Measurements from ENCODE around the gene POLR2I.

DNA sequence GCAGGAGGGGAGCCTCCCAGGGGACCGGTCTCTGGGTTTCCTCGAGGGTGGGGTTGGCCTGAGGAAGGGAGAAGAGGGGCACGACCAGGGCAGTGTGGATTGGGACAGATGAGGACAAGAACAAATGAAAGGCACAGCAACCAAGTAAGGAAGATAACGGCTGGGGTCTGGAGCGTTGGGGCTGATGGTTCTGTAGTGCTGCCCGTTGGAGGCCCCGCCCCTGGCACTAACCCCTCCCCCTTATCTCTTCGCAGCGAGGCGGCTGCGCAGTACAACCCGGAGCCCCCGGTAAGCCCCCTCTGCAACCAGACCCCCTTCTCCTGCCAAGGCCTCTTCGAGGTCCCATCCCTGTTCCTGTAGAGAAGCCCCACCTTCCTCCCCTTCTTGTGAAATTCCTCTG is 27.4 kb upstream of the POLR2I start:
- TF ChIP-seq, protein P1, sequence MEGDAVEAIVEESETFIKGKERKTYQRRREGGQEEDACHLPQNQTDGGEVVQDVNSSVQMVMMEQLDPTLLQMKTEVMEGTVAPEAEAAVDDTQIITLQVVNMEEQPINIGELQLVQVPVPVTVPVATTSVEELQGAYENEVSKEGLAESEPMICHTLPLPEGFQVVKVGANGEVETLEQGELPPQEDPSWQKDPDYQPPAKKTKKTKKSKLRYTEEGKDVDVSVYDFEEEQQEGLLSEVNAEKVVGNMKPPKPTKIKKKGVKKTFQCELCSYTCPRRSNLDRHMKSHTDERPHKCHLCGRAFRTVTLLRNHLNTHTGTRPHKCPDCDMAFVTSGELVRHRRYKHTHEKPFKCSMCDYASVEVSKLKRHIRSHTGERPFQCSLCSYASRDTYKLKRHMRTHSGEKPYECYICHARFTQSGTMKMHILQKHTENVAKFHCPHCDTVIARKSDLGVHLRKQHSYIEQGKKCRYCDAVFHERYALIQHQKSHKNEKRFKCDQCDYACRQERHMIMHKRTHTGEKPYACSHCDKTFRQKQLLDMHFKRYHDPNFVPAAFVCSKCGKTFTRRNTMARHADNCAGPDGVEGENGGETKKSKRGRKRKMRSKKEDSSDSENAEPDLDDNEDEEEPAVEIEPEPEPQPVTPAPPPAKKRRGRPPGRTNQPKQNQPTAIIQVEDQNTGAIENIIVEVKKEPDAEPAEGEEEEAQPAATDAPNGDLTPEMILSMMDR (IDR thresholded peaks at IDR 0.05; ENCODE audit: low read depth, low read length, missing input control), result no peak
- TF ChIP-seq RAD21 (IDR thresholded peaks at IDR 0.05) (no peak), RXRA (IDR thresholded peaks at IDR 0.05) (no peak), TAF1 (conservative IDR thresholded peaks at IDR 0.05) (no peak)
- TF ChIP-seq, protein P2, sequence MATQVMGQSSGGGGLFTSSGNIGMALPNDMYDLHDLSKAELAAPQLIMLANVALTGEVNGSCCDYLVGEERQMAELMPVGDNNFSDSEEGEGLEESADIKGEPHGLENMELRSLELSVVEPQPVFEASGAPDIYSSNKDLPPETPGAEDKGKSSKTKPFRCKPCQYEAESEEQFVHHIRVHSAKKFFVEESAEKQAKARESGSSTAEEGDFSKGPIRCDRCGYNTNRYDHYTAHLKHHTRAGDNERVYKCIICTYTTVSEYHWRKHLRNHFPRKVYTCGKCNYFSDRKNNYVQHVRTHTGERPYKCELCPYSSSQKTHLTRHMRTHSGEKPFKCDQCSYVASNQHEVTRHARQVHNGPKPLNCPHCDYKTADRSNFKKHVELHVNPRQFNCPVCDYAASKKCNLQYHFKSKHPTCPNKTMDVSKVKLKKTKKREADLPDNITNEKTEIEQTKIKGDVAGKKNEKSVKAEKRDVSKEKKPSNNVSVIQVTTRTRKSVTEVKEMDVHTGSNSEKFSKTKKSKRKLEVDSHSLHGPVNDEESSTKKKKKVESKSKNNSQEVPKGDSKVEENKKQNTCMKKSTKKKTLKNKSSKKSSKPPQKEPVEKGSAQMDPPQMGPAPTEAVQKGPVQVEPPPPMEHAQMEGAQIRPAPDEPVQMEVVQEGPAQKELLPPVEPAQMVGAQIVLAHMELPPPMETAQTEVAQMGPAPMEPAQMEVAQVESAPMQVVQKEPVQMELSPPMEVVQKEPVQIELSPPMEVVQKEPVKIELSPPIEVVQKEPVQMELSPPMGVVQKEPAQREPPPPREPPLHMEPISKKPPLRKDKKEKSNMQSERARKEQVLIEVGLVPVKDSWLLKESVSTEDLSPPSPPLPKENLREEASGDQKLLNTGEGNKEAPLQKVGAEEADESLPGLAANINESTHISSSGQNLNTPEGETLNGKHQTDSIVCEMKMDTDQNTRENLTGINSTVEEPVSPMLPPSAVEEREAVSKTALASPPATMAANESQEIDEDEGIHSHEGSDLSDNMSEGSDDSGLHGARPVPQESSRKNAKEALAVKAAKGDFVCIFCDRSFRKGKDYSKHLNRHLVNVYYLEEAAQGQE (IDR thresholded peaks at IDR 0.05), result no peak
